ENCODE data around the gene HPN. TPM values are rescaled to one million over a fixed set of nuclear protein-coding genes. Genes with fewer than 3 reads are reported as not detected.
"Not testable (repeated sequence)": the region's sequence is repeated elsewhere in the genome, so short reads cannot be mapped to it uniquely, and the experiment has no call there.

HPN gene
- total and polyA plus RNA-seq, 2 donors (not counting 3 experiments of a cell fraction or from before 2014, with no cell fraction given) = 0.10 TPM; not detected in 1

DNA sequence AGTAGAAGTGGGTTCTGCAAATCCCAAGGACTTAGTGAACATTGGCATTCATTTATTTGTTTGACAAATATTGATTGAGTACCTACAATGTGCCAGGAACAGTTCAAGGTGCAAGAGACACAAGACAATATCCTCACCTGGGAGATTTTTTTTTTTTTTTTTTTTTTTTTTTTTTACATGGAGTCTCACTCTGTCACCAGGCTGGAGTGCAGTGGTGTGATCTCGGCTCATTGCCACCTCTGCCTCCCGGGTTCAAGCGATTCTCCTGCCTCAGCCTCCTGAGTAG, 13.0 kb upstream of the HPN start:
- H3K79me2 ChIP-seq (ENCODE audit: control insufficient read depth, insufficient read depth, low read length); H3K4me1 ChIP-seq (ENCODE audit: control insufficient read depth, extremely low read depth, insufficient read depth, low read length); intact Hi-C loops (cut with micrococcal nuclease); H3K9ac ChIP-seq (replicated peaks; ENCODE audit: extremely low read depth, insufficient read depth, low read length); CTCF ChIA-PET; H3K27ac ChIP-seq (ENCODE audit: insufficient read depth, low read depth, low read length); H4K20me1 ChIP-seq (replicated peaks; ENCODE audit: control insufficient read depth, extremely low read depth, insufficient read depth, low read length); H3K4me2 ChIP-seq (ENCODE audit: insufficient read depth, low read length); DNase-seq (ENCODE audit: low read depth, low spot score); H3K27me3 ChIP-seq (ENCODE audit: control insufficient read depth in 2 of 2, insufficient read depth in 2 of 2, low read length in 2 of 2); H2AFZ ChIP-seq (ENCODE audit: low read depth, low read length); H3K9me1 ChIP-seq (replicated peaks; ENCODE audit: control insufficient read depth, extremely low read depth, insufficient read depth, low read length); H3K9me3 ChIP-seq (replicated peaks; ENCODE audit: control insufficient read depth, insufficient read depth, low read length); BruUV-seq (replicated peaks); dilution Hi-C loops (cut with MboI; ENCODE audit: extremely low pct_ligation_motif_present, low sequenced_read_pairs); H3K4me3 ChIP-seq (replicated peaks in 1 of 3; ENCODE audit: insufficient read depth in 1 of 3, low read depth in 1 of 3, low read length in 3 of 3); FAIRE-seq: not testable (repeated sequence)
- peaks cover 3 to 34% of the 10 kb centered on the region in 2 experiments for H3K36me3 ChIP-seq (ENCODE audit: control insufficient read depth in 2 of 2, extremely low read depth in 1 of 2, insufficient read depth in 2 of 2, low read length in 2 of 2)
- POLR2A ChIA-PET = interaction anchor here (0.6 kb wide), 1 partner anchor 14 kb away, joined by 3 read pairs; no protein-coding TSS in a partner anchor

- FAIRE-seq; H3K9ac ChIP-seq (replicated peaks; ENCODE audit: extremely low read depth, insufficient read depth, low read length); H3K79me2 ChIP-seq (ENCODE audit: control insufficient read depth, insufficient read depth, low read length); H3K4me1 ChIP-seq (ENCODE audit: control insufficient read depth, extremely low read depth, insufficient read depth, low read length); H3K9me3 ChIP-seq (replicated peaks; ENCODE audit: control insufficient read depth, insufficient read depth, low read length); H3K27me3 ChIP-seq (ENCODE audit: control insufficient read depth in 2 of 2, insufficient read depth in 2 of 2, low read length in 2 of 2); BruUV-seq (replicated peaks); H3K4me2 ChIP-seq (ENCODE audit: insufficient read depth, low read length); dilution Hi-C loops (cut with MboI; ENCODE audit: extremely low pct_ligation_motif_present, low sequenced_read_pairs); intact Hi-C loops (cut with micrococcal nuclease); H4K20me1 ChIP-seq (replicated peaks; ENCODE audit: control insufficient read depth, extremely low read depth, insufficient read depth, low read length); H3K4me3 ChIP-seq (replicated peaks in 1 of 3; ENCODE audit: insufficient read depth in 1 of 3, low read depth in 1 of 3, low read length in 3 of 3); H2AFZ ChIP-seq (ENCODE audit: low read depth, low read length); DNase-seq (ENCODE audit: low read depth, low spot score); H3K9me1 ChIP-seq (replicated peaks; ENCODE audit: control insufficient read depth, extremely low read depth, insufficient read depth, low read length); H3K27ac ChIP-seq (ENCODE audit: insufficient read depth, low read depth, low read length): not testable (repeated sequence)
- POLR2A ChIA-PET = interaction anchor here (0.6 kb wide), 1 partner anchor 28 kb away, joined by 4 read pairs; no protein-coding TSS in a partner anchor
- CTCF ChIA-PET = interaction anchor here (1.0 kb wide), 1 partner anchor 15 kb away, joined by 3 read pairs; no protein-coding TSS in a partner anchor
- H3K36me3 ChIP-seq (ENCODE audit: control insufficient read depth in 2 of 2, extremely low read depth in 1 of 2, insufficient read depth in 2 of 2, low read length in 2 of 2) = peaks cover 2 to 29% of the 10 kb centered on the region in 2 experiments
Observed at GRCh38 chr19:35029275-35029736, 12.2 kb upstream of the HPN start.
